Measurements from ENCODE around the gene GAS2L3.
"Not testable (repeated sequence)": the region's sequence is repeated elsewhere in the genome, so short reads cannot be mapped to it uniquely, and the experiment has no call there.

Gene GAS2L3

DNA sequence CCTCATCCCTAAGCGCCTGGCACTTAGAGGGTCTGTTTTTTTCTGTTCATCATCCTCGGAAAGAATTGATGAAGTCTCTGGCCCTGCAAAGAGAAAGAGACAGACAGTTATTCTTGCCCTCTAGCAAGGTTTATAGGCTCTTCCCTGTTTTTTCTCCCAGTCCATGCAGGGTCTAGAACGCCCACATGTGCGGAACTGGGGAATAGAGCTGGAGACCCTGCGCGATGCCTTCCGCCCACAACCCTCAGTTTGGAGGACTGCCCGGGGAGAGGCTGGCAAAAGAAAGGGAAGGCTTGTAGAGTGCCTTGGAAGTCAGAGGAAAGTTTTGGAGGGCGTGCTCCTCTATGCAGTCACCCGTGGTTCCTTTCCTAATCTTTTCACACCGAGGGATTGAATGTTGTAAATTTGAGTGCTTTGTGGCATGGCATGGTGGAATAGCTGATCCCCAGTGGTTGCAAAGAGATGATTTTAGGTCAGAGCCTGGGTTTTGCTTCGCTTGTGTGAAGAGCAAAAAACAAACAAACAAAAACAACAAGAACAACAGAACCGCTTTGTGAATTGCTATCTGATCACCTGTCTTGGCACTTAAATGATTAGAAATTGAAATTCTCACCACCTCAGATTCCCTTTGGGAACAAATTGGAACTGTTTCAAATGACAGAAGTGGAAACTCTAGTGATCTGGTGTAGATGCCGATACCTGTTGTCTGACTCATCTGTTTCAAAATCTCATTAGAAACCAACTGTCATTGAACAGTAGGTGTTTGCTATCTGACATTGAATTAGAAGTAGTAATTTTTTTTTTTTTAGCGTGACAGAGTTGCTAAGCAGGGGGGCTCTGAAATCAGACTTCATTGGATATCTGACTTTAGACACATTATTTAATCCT, 947 bp downstream of the GAS2L3 start:
- no peak for DNase-seq (ENCODE audit: low read depth)

DNA sequence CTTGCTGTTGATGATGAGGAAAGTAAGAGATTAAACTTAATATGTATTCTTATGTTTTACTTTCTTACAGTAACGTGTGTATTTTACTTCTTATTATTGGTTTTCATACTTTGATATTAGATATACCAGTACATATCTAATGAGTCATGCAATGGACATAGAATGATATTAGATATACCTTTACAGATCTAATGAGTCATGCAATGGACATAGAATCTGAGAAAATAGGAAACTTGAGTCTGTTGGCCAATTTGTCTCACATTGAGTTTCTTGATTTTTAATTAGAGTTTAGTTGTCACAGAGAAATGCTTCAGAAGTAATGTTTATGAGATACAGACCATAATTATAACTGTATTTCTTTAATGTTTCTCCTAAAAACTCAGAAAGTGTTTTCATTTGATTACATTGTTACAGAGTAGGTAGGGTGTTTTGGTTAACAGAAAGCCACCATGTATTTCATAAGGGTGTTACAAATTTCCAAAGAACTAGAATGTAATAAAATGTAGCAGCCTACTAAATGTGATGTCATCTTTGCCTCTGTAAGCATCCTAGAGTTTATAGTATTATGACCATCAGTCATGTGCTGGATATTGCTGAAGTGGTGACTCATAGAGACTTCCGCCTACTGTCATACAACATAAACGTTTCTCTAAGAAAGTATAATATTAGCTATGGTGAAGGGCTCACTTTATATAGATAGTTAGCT, 3.0 kb downstream of the GAS2L3 start:
- peak; percentile 53 for DNase-seq (ENCODE audit: low read depth)

DNA sequence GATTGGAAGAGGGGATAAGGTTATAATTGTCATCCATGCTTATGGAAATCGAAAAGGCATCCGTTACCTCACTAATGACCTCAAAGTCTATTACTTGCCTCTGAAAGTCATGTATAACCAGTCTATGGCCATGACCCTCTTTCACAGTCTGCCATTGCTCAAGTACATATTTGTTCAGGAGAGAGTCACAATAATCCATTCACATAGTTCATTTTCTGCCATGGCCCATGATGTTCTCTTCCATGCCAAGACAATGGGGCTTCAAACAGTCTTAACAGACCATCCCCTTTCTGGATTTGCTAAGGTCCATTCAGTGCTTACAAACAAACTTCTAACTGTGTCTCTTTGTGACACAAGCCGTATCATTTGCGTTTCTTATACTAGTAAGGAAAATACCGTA, 5.4 kb downstream of the GAS2L3 start:
- no peak for DNase-seq (ENCODE audit: low read depth)

DNA sequence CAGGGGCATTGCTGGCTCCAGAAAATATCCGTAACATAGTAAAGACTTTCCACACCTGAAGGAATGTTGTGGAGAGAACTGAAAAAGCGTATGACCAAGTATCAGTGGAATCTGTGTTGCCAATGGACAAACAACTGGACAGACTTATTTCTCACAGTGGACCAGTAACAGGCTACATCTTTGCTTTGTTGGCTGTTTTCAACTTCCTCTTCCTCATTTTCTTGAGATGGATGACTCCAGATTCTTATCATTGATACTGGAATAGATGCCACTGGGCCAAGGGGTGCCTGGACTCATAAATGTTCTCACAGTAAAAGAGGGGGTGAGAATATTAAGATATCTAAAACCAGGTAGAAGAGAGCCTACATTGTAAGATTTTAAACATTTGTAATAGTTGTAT, 6.4 kb downstream of the GAS2L3 start:
- DNase-seq (ENCODE audit: low read depth): no peak

DNA sequence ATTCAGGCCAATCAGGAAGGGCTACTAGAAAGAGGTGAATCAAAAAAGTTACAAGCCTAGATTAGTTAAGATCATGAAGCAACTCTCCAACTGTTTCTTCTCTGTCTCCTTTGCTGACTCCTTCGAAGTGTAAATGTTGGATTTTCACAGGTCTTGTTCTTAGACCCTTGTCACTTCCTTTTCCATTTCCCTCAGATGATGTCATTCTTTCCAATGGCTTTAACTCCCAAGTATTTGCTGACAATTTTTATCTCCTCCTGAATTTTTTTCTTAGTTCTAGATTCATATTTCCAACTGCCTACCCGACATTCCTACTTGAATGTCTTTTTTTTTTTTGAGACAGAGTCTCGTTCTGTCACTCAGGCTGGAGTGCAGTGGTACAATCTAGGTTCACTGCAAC, 10.8 kb downstream of the GAS2L3 start:
- no peak for DNase-seq (ENCODE audit: low read depth)

DNA sequence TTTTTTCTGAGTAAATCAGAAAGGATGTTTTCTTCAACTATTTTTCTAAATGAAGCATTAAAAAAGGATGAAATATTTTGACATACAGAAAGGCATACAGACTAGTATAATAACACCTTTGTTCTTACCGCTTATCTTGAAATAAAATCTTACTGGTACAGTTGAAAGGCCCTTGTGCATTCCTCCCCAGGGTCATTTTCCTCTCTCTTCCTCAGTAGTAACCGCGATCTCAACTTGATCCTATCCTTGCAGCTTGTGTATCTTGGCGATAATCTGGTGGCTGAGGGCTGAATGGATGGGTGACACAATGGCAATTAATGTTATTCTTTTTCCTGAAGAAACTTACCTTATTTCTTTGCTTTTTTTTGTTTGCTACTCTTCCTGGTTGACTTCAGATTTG, 18.5 kb downstream of the GAS2L3 start:
- no peak for DNase-seq (ENCODE audit: low read depth)

DNA sequence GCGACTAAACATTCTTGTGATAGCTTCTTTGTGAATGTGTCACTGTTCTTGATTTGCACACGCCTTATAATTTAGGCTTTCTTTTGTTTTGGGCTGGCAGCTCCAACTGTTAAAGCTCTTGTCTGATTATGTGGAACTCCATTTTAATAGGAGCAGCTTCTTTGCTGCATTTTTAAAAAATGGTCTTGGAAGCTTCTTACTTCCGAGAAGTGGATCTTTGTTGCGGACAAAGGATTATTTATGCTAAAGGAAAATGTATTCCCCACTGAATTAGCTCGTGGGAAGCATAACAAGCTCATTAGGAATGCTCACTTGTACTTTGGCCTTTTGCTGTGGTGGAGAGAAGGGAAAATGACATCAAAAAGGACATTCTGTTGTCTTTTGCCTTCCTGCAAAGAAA, 20.0 kb downstream of the GAS2L3 start:
- no peak for DNase-seq (ENCODE audit: low read depth)

DNA sequence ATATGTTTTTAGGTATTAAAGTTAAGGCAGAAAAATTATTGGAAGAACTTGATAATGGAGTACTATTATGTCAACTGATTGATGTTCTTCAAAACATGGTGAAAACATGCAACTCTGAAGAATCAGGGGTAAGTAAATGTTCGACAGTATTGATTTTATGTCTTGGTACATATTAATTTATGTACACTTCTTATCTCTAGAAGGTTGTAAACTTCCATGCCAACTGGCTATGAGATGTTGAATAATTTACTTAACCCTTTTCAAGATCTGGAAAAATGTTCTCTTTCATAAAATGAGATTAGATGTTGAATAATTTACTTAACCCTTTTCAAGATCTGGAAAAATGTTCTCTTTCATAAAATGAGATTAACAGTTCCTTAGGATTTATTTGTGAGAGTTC, 28.1 kb downstream of the GAS2L3 start:
- DNase-seq (ENCODE audit: low read depth): no peak

DNA sequence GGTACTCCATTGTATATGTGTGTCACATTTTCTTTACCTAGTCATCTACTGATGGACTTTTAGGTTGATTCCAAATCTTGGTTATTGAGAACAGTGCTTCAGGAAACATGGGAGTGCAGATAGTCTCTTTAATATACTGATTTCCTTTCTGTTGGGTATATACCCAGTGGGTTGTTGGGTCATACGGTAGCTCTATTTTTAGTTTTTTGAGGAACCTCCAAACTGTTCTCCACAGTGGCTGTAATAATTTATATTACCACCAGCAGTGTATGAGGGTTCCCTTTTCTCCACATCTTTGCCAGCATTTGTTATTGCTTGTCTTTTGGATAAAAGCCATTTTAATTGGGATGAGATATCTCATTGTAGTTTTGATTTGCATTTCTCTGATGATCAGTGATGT, 29.5 kb downstream of the GAS2L3 start:
- DNase-seq (ENCODE audit: low read depth): not testable (repeated sequence)

DNA sequence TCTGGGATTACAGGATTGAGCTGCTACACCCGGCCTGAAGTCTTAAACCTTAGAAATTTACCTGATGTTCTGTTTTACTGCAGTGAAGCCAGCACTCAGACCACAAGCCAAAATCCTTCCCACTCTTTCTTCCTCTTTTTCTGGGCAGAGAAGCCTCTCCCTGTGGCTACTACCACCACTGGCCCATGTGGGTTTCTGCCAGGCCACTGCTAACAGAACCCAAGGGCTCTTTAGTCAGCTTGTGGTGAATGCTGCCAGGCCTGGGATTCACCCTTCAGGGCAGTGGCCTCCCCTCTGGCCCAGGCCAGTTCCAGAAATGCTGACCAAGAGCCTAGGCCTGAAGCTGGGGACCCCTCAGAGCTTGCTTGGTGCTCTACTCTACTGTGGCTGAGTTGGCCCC, 35.3 kb downstream of the GAS2L3 start:
- DNase-seq (ENCODE audit: low read depth): no peak

DNA sequence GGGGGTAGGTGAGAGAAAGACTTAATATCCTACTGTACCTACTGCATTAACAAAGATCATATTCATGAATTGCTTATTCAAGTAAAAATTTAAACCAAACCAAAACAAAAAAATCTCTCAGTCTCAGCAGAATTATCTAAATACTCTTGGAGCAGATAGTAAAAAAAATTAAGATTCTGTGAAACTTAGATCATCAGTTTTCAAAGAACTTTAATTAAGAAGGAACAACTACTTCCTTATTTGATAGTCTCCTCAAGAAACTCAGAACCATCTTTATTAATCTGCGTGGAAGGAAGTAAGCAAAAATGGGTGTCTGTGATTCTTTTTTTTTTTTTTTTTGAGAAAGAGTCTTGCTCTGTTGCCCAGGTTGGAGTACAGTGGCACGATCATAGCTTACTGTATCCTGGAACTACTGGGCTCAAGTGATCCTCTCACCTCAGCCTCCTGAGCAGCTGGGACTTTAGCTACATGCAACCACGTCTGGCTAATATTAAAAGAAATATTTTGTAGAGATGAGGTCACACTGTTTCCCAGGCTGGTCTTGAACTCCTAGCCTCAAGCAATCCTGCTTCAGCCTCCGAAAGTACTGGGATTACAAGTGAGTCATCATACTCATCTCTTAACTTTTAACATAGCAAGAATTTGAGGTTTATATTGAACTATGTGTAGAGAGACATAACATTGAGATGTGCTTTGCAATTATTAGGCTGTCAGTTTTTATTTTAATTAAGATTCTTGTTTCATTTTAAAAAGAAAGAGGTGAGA, 37.4 kb downstream of the GAS2L3 start:
- no peak for DNase-seq (ENCODE audit: low read depth)

DNA sequence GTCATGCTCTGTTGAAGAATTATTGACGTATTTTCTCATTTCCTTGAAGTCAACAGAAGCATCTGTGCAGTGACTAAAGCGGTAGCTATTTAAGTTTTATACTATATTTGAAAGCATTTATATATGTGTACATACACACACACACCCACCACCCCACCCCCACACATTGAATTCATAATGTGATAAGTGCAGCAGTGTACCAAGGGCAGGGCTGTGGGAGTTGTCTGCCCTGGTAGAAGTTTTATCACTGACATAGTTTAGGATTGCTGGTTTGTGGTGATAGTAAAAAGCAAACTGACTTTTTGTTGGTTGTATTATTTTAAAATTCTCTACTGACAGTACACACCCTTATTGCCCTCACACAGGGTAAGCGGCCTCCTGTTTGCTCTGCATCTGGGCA, 39.1 kb downstream of the GAS2L3 start:
- no peak for DNase-seq (ENCODE audit: low read depth)

DNA sequence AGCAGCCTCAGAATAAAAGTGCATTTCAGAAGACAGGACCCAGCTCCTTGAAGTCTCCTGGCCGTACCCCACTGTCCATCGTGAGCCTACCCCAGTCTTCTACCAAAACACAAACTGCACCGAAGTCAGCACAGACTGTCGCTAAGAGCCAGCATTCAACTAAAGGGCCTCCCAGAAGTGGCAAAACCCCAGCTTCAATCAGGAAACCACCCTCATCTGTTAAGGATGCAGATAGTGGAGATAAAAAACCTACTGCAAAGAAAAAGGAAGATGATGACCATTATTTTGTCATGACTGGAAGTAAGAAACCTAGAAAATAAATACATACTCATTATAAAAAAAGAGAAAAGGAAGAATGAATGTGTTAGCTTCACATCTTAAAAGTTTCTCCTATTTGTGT, 51.1 kb downstream of the GAS2L3 start:
- DNase-seq (ENCODE audit: low read depth): no peak

DNA sequence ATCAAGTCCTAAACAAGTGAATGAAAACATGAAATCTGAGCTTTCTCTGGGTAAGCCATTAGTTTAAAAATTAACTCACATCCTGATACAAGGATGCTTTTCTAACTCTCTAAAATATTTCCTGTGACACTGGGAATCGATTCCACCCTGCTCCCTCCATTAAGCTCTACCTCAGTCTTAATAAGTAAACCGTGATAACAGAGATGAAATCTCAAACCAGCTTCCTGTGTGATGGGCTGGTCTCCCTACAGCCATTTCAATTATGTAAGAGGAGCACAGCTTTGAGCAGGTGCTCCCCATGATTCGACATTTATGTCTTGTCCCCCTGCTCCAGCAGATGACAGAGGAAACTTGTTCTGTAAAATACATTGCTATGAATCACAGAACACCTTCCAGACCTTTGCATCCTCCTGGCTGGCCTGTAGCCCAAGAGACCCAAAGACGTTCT, 59.0 kb downstream of the GAS2L3 start:
- DNase-seq (ENCODE audit: low read depth): no peak

DNA sequence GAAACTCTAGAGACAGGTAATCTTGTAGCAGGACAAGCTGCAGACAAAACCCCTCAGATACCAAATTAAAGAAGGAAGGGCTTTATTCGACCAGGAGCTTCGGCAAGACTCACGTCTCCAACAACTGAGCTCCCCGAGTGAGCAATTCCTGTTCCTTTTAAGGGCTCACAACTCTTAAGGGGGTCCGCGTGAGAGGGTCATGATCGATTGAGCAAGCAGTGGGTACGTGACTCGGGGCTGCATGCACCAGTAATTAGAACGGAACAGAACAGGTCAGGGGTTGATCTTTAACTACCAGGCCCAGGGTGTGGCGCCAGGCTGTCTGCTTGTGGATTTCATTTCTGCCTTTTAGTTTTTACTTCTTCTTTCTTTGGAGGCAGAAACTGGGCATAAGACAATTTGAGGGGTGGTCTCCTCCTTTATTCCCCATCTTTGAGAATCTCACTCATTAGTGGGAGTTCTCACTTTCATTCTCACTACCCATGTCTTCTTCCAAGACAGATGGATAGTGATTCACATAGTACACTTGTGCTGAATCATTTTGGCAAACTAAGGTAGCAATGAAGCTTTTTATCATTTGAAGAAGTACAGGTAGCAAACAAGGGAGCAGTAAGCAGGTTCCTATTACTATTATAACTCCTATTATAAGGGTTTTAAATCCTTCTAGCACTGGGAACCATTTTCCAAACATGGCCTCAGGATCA, 59.8 kb downstream of the GAS2L3 start:
- not testable (repeated sequence) for DNase-seq (ENCODE audit: low read depth)

DNA sequence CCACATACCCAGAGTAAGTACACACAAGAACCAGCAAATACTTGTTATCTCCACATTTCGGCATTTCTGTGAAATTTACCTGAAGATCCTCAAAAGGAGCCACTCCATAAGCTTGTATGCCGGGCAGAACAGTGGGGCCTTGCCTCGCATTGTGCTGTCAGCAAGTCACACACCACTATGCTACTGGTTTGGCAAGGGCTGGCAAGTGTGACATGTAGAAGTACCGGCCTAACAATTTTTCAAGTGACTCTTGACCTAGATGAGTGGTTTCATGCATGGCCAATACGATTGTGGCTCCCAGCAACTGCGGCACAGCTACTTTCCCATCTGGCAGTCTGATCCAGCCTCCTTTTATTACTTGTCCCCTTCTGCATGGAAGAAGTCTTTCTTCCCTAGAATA, 69.8 kb downstream of the GAS2L3 start:
- DNase-seq (ENCODE audit: low read depth): no peak

DNA sequence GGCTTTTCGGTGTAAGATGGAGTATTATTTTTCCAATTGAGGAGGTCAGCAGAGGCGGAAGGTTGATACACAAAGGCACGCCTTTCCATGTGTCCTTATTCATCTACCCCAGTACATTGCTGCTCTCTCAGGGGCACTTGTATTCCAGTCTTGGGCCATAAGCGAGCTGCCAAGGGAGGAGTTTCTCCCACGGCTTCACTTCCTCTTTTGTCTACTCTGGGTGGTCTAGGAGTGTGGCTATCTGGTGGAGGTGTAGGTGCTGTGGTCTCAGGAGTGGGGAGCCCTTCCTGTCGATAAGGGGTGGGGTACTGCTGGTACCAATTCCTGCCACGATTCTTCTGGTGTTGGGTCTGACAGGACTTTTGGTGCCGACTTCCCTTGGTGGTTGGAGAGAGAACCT, 73.4 kb downstream of the GAS2L3 start:
- DNase-seq (ENCODE audit: low read depth): no peak

DNA sequence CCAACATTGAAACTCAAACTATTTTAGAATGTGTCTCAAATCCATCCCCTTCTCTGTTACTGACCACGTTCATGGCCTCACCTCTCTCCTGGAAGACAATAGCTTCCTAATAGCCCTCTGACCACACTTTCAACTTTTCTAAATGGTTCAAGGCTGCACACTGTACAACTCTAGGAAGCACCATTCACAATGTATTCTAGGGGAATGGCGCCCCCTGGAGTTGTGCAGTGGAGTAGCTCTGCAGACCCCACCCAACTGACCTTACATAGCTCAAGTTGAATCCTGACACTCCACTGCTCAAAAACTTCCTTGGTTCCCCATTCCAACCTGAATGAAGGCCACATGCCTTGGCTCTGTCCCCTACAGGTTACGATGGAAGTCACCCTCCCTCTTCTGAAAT, 77.6 kb downstream of the GAS2L3 start:
- no peak for DNase-seq (ENCODE audit: low read depth)

DNA sequence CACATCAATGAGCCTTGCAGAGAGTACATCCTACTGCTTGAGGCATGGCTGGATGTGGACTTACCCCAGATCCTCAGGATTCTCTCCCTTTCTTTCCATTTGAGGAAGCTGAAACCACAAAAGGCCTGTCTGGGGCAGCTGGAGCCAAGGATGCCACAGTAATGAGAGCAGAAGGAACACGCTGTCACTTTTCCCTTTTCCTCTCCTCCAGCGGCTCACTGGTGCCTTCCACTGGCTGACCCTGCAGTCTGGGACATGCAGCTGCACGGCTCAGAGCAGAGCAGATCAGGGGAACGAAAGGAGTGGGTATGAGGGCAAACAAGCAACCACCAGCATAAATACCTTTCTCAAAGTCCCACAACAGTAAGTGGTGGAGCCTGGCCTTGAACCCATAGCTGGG, 78.2 kb downstream of the GAS2L3 start:
- DNase-seq (ENCODE audit: low read depth): no peak

DNA sequence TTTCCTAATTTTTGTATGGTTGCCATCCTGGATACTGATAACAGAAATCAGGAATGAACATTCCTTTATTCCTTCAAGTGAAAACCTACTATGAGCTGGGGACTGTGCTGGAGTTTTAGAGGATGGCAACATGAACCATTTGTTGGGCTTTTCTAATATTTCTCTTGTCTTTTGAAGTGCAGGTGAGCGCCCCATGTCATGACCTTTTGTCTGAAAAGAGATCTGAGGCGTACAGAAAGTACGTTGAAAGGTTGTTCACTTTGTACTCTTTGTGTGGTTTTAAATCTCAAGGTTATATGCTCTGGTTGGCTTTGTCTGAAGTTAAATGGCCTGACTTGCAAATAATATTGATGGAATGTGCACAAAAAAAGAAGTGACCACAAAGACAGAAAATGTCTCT, 79.0 kb downstream of the GAS2L3 start:
- DNase-seq (ENCODE audit: low read depth): no peak

DNA sequence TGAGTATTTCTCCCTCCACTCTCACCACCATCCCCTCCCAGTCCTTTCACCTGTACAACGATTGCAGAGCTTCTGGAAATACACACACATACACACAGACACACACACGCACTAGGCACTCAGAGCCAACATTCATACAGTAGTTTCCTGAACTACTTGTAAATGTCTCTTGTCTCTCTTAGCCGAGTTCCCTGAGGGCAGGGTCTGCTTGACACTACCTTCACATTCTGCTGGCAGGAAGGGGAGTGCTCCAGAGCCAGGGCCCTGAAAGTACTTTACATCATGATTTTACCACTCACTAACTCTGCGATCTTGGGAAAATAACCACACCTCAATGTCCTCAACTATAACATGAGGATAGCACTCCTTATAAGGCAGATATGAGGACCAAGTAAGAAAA, 82.7 kb downstream of the GAS2L3 start:
- DNase-seq (ENCODE audit: low read depth): no peak

DNA sequence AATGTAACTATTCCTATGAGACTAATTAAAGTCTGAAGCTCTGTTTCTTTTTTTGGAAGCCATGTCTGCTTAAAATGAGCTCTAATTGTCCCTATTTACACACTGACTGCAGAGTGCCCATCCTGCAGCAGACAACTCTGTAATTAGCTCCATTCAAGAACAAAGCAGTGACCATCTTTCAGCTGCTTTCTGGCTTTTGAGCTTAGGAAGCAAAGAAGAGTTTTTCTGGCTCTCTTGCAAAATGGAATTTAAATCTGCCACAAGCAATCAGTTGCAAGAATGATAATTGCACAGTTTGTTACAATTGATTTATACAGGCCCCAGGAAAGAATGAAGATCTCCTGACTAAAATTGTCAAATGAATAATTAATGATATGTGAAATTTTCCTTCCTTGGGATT, 83.4 kb downstream of the GAS2L3 start:
- DNase-seq (ENCODE audit: low read depth): no peak
